Putamen (tissue), 1 donor: Measurements from ENCODE around the gene LAMC2.
"Not testable (repeated sequence)": the region's sequence is repeated elsewhere in the genome, so short reads cannot be mapped to it uniquely, and the experiment has no call there.

Experiments used
- DNase-seq: peaks from one replicate; pipeline ENCODE4 v3.0.0-alpha.2; 2016; ENCODE audit warnings: low spot score

Gene LAMC2

DNA sequence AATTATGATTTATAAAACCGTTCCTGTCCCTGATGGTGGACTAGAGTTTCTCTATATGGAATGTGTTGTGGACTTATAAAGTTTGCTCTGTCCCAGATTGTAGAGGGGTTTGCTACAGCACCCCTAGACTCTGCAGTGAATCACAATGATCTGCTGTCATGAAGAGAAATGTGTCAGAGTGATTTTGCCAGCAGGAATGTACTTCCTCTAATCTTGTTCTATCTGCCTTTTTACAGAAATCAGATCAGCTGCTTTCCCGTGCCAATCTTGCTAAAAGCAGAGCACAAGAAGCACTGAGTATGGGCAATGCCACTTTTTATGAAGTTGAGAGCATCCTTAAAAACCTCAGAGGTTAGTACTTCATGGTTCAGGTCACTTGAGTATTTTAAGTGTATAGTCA lies 52.0 kb downstream of the LAMC2 start:
- DNase-seq: no peak

DNA sequence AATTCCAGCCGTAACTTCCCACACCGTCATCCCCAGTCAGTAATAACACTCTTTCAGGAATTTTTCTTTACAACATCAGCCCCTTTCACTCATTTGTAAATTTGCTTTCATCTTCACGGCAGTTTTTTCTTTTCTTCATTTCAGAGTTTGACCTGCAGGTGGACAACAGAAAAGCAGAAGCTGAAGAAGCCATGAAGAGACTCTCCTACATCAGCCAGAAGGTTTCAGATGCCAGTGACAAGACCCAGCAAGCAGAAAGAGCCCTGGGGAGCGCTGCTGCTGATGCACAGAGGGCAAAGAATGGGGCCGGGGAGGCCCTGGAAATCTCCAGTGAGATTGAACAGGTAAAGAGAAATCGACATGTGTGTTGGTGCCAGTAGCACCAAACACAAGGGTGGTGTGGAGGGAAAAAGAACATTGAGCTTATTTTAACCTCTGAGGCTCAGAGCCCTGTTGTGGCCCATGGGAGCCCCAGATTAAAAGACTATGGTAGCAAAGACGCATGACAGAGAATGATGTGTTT lies 53.2 kb downstream of the LAMC2 start:
- no peak for DNase-seq

DNA sequence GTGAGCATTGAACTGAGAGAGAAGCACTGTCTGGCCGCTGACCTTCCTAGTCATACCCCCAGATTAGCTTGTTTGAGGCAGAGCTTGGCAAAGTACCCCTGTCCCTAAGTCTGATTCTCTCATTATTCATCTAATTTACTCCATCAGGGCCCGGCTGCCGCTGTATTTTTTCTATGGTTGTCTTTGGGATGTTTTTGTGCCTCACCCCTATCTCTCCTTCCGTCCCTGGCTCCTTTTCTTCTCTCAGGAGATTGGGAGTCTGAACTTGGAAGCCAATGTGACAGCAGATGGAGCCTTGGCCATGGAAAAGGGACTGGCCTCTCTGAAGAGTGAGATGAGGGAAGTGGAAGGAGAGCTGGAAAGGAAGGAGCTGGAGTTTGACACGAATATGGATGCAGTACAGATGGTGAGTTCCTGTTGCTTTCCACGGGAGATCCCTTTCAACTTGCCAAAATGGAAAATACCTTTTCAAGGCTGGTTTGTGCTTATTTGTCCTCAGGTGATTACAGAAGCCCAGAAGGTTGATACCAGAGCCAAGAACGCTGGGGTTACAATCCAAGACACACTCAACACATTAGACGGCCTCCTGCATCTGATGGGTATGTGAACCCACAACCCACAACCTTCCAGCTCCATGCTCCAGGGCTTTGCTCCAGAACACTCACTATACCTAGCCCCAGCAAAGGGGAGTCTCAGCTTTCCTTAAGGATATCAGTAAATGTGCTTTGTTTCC lies 53.9 kb downstream of the LAMC2 start:
- DNase-seq: no peak

DNA sequence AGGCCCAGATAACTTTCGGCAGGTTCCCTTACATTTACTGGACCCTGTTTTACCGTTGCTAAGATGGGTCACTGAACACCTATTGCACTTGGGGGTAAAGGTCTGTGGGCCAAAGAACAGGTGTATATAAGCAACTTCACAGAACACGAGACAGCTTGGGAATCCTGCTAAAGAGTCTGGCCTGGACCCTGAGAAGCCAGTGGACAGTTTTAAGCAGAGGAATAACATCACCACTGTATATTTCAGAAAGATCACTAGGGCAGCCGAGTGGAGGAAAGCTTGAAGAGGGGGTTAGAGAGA lies 54.4 kb downstream of the LAMC2 start:
- DNase-seq: no peak

DNA sequence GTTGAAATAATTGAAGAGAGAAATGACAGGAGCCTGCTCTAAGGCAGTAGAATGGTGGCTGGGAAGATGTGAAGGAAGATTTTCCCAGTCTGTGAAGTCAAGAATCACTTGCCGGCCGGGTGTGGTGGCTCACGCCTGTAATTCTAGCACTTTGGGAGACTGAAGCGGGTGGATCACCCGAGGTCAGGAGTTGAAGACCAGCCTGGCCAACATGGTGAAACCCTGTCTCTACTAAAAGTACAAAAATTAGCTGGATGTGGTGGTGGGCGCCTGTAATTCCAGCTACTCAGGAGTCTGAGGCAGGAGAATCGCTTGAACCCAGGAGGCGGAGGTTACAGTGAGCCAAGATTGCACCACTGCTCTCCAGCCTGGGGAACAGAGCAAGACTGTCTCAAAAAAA lies 54.8 kb downstream of the LAMC2 start:
- DNase-seq: not testable (repeated sequence)

GRCh38 chr1:183241471-183241870 lies 55.4 kb downstream of the LAMC2 start:
- no peak for DNase-seq

DNA sequence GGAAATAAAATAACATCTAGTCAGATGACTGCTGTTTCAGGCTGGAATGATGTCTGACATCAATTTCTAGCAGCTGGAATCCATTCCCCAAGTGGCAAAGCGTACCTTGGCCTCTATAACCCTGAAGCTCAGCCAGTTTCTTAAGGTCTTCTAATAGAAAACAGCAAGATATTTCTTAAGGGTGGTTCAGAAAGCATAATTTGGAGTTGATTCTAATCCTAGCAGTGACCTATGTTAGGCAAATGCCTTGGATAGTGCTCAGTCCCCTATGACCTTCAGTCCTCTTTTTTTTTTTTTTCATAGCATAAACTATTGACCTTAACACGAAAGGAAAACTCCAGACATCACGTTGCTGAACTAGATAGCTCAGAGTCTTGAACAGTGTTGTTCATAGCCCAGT lies 56.5 kb downstream of the LAMC2 start:
- DNase-seq: no peak

- no peak for DNase-seq
Observed at GRCh38 chr1:183243161-183244050, 57.3 kb downstream of the LAMC2 start.

- no peak for DNase-seq
Observed at GRCh38 chr1:183244466-183244865, 58.4 kb downstream of the LAMC2 start.

DNA sequence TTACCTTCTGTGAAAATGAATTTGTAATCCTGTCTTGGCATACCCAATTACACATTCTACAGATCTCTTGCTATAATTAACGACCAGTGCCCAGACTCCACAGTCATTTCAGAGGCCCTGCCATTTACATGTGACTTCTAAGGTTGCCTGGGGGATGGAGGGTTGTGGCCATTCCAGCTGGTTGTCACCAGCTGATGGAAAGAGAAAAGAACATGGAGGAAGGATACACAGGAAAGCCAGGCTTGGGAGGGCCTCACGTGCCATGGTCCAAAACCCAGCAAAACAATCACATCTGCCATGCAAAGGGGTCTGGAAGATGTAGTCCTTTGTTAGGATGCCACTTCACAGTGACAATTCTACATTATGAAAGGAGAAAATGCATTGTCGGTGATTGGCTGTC lies 59.3 kb downstream of the LAMC2 start:
- DNase-seq: no peak

DNA sequence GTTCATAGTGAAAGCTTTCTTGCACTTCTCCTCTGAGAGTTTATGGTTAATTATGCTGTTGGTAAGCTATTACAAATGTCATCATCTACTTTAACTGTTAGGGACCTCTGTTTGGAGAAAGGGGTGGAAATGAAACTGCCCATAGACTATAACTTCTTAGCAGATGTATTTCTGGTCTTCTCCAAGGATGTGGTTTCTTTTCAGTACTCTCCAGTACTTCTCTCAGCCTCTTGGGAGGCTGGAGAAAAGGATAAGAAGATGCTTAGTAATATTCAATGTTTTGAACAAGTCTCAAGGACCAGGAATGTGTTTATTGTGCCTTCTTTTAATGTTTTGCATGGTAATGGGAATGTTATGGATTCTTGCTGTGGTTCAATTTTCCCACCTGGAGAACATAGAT lies 60.4 kb downstream of the LAMC2 start:
- DNase-seq: no peak

GRCh38 chr1:183247066-183247465 lies 61.0 kb downstream of the LAMC2 start:
- no peak for DNase-seq

- no peak for DNase-seq
Observed at GRCh38 chr1:183247484-183247883, 61.4 kb downstream of the LAMC2 start.

DNA sequence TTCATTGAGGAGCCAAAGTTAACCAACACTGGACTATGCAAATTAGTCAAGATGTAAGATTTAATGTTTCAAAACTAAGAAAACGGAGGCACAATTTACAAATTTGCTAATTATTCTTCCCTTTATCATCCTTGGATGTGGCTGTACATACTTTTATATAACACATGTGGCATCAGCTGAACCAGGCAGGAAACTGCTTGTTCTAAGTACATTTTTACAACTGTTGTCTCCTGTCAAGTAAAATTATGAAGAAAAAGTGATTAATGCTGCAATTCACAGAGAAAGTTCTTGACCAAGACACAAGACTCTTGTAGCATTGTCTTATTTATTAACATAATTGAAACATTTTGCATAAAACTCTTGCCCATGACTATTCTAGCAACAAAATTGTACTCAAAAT lies 61.9 kb downstream of the LAMC2 start:
- no peak for DNase-seq

GRCh38 chr1:183248989-183249691 lies 63.1 kb downstream of the LAMC2 start:
- no peak for DNase-seq

- no peak for DNase-seq
Observed at GRCh38 chr1:183249941-183250452, 63.9 kb downstream of the LAMC2 start.

GRCh38 chr1:183251101-183251958 lies 65.3 kb downstream of the LAMC2 start:
- no peak for DNase-seq

- no peak for DNase-seq
Observed at GRCh38 chr1:183251959-183252450, 65.9 kb downstream of the LAMC2 start.

GRCh38 chr1:183255073-183255472 lies 69.0 kb downstream of the LAMC2 start:
- DNase-seq: no peak

GRCh38 chr1:183259924-183260323 lies 73.9 kb downstream of the LAMC2 start:
- DNase-seq: no peak

DNA sequence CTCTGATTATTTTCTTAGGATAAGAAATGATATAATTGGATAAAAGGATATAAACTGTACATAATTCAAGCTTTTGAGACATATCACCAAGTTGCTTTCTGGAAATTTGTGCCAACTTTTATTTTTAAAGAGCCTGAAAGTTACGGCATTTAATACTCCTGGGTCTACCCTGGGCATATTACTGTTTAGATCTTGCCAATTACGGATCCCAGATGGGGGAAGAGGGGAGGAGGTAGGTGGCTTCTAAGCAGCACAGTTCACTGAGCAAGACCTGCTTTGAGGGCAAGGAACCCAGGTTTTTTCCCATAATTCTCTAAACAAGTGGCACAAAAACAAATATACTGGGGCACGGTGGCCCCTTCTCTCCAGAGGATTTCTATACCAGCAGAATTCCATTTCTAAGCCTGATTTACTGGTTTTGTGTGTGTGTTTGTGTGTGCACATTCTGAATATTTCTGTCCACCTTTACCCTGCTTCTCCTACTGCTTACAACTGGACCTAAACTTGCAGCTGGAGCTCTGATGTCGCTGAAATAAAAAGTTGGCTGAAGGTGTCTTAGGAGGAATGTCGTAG lies 76.7 kb downstream of the LAMC2 start:
- DNase-seq: no peak
